ENCODE measurements around the gene CCDC137. TPM values are rescaled to one million over a fixed set of nuclear protein-coding genes. Genes with fewer than 3 reads are reported as not detected.

The CCDC137 gene, protein sequence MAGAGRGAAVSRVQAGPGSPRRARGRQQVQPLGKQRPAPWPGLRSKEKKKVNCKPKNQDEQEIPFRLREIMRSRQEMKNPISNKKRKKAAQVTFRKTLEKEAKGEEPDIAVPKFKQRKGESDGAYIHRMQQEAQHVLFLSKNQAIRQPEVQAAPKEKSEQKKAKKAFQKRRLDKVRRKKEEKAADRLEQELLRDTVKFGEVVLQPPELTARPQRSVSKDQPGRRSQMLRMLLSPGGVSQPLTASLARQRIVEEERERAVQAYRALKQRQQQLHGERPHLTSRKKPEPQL
- total RNA-seq, result 8.3 and 9.5 TPM in 2 replicates

DNA sequence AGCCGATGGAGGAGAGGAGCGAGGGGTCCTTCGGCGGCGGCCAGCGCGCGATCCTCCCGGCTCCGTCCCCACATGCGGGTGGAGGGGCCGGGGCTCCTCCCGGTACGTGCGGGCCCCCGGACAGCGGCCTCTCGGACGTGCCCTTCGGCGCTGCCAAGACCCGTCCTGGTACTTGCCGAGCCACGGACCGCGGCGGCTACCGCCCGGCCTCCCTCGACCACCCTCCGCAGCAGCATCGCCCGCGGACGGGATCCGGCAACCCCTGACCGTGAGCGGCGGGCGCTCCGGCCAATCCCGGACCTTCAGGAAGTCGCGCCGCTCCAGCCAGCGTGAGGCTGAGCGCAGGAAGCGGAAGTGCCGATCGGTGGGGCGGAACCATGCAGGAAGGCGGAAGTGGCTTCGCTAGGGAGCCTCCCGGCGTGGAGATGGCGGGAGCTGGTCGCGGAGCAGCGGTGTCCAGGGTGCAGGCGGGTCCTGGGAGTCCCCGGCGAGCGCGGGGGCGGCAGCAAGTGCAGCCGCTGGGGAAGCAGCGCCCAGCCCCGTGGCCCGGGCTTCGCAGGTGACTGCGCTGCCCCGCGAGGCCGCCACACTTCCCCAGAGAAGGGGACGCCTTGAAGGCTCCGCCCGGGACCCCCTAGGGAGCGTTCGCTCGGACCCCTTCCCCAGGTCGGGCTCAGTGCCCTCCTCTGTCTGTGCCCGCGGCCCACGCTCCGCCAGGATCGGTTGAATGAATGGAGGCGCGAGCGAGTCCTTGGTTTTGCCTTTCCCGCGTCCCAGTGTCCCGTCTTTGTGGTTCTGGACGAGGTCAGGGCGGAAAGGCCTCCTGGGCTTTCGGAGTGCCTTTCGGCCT lies at the start of gene CCDC137, which contains the start of gene OXLD1:
TSS of gene CCDC137 (plus strand) at position 396 of the 850 bp plus-strand sequence. CDS start at position 426, 30 bp downstream.
TSS of gene OXLD1 (minus strand) at position 264 of the 850 bp plus-strand sequence. CDS start at position 236, 28 bp downstream.

DNA sequence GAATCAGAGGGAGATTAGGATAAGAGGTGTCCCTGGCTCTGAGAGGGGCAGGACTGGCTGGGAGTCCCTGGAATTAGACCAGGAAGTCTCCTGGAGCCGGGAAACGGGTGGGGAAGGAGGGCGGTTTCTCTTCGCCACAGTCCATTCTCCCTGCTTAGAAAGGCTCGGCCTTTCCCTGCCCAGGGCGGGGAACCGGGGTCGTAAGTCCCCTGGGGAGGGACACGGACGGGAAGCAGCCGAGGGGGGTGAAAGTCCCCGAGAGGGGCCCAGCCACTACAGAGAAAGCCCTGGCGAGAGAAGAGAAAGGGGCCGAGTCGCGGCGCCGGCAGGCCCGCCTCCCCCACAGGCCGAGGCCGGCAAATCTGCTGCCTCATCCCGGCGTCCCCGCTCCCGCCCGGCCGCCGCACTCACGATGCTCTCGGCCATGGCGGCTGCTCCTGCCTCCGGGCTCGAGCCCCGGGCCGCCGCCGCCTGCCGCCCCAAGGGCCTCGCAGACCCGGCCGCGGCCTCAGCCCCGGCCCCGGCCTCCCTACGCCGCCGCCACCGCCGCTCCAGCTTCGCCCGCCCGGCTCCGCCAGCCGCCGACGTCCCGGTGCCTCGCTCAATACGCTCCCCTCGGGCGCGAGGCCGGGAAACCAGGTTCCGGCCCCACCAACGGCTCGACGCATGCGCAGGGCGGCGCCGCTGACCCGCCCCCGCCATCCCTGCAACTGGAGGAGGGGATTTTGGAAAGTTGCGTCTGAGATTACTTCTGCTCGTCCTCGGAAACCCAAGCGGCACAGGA lies 29.8 kb upstream of the CCDC137 start, which contains the start of the genes NPLOC4 and TSPAN10:
TSS of gene NPLOC4 (minus strand) at position 608 of the 784 bp plus-strand sequence. CDS start at position 426, 182 bp downstream.
TSS of gene TSPAN10 (plus strand) at position 692 of the 784 bp plus-strand sequence. CDS start 5,217 bp downstream, outside the sequence.

DNA sequence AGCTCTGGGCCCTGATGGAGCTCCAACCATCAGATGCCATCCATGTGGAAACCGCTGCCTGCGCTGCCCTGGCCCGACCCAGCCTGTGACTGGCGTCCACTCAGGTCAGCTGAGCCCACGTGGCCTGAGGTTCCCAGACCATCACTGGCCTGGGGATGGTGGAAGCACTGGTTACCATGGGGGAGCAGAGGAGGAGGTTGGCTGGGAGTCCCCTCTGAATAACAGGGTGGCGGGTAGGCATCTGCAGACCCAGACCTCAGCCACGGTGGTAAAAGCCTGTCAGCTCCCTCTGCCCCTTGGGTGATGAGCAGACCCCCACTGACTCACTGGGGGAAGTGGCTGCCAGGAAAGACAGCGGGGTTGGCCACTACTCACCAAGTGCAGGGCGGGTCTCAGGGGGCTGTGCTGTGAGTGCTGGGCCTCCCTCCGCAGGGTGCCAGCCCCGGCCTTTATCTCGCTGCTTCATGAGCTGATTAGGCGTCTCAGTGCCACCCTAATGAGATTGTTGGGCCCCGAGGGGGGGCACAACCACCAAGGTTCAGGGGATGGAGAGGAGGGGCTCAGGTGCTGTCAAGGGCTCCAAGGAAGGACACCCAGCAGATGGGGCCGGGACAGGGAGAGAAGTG lies 10.3 kb upstream of the CCDC137 start, which contains the start of gene PDE6G:
TSS of gene PDE6G (minus strand) at position 425 of the 626 bp plus-strand sequence. CDS start 3,237 bp downstream, outside the sequence.

DNA sequence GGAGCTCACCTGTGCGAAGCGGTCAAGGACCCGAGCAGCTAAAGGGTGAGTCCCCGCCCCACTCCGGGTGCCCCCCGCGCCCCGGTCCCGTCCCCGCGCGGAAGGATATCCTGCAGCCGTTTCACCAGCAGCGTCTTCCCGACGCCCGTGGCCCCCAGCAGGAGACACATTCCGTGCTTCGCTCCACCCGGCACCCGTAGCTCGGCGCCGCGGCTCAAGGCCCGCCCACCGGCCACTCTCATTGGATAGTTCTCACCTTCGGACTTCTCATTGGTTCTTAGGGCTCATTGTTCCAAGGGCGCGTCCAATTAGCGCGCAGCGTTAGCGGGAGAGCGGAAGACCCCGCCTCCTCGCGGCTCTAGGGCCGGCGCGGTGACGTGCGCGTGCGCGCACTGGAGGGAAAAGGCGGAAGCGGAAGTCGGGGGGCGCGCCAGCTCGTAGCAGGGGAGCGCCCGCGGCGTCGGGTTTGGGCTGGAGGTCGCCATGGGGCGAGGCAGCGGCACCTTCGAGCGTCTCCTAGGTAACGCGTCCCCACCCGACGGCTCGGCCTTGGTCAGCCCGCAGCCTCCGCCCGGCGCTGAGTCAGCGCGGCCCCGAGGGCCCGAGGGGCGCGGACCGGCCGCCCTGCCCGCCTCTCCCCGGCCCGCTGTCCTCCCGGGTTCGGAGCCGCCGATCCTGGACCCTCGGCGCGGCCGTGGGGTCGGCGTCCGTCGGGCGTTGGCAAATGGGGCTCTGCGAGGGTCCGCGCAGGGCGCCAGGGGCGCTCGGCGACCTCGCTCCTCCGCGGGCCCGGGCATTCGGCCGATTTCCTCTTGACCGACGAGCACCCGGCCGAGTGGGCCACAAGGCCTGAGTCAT lies 17.3 kb downstream of the CCDC137 start, which contains the start of the genes ARL16 and HGS:
TSS of gene ARL16 (minus strand) at position 214 of the 858 bp plus-strand sequence. CDS start at position 170, 44 bp downstream.
TSS of gene HGS (plus strand) at position 428 of the 858 bp plus-strand sequence. CDS start at position 484, 56 bp downstream.

DNA sequence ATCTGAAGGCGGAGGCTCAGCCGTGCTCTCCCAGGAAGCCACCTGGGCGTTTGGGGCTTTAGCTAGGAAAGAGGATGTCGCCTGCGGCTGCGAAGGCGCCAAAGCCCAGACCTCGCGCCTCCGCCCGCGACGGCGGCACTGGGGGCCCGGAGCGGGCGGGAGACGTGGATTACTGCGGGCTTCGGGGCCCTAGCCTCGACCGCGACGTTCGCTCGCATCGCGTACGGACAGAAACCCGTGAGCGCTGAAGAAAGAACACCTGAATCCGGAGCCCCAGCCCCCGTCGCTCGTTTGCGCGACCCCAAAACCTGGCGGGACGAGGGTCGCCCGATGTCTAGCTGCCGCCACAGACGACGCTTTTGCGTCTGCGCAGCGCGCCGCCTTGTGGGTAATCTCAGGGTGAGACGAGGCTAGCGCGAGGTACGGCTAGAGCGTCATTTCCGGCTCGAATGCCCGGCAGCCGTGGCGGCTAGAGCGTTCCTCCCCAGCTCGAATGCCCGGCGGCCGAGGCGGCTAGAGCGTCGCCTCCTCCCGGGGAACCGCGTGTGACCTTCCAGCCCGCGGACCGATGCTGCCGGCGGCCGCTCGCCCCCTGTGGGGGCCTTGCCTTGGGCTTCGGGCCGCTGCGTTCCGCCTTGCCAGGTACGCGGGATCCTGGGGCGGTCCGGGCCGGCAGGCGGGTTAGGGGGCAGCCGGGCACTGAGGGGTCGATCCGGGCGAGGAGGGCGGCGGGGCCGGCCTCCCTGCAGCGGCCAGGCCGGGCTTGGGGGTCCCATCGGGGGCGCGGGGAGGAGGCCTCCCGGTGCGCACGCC lies 36.6 kb downstream of the CCDC137 start, which contains the start of gene MRPL12:
TSS of gene MRPL12 (plus strand) at position 434 of the 813 bp plus-strand sequence. CDS start at position 569, 135 bp downstream.

DNA sequence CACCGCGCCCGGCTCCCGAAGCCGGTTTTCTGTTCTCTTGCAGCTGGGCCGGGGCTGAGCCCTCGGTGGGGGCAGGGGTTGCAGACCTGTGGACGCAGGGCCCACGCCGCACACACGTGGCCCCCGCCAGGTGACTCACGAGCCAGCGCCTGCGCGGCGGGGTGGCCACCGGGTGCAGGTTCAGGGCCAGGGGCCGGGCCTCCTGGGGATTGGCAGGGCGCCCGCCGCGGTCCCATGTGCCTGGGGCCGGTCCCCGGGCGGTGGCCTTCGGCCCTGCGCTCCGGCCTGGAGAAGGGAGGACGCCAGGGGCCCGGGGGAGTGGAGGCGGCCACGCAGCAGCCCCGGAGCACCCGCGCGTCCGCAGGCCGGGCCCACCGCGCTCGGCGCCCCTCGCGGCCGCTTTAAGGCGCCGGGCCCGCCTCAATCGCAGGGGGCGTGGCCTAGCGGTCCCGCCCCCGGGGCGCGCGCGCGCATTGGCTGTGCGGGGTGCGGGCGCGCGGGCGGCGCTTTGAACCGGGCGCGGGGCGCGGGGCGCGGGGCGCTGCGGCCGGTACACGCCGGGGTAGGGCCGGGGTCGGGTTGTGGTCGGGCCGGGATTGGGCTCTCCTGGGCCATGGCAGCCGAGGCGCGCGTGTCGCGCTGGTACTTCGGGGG lies 45.4 kb downstream of the CCDC137 start, which contains the start of gene SLC25A10:
TSS of gene SLC25A10 (plus strand) at position 471 of the 654 bp plus-strand sequence. CDS start at position 614, 143 bp downstream.

Other genes starting within 250 kb of the CCDC137 start
- gene ACTG1, start 153.9 kb upstream of the CCDC137 start, total RNA-seq, result 7,025 and 10,804 TPM in 2 replicates
- gene FSCN2, start 138.4 kb upstream of the CCDC137 start, total RNA-seq, result 2.0 and 4.6 TPM in 2 replicates
- 19.9 and 25.0 TPM in 2 replicates for gene FAAP100, start 114.4 kb upstream of the CCDC137 start, total RNA-seq
- 58.0 and 77.1 TPM in 2 replicates for gene NPLOC4, start 29.6 kb upstream of the CCDC137 start, total RNA-seq
- 2.5 and 2.6 TPM in 2 replicates for gene TSPAN10, start 29.5 kb upstream of the CCDC137 start, total RNA-seq
- 0.17 TPM in 1 of 2 replicates, not detected in the other for gene PDE6G, start 10.2 kb upstream of the CCDC137 start, total RNA-seq
- 35.5 and 37.7 TPM in 2 replicates for gene OXLD1, start 132 bp upstream of the CCDC137 start, total RNA-seq
- gene ARL16, start 17.1 kb downstream of the CCDC137 start, total RNA-seq, result 21.0 and 33.6 TPM in 2 replicates
- gene HGS, start 17.3 kb downstream of the CCDC137 start, total RNA-seq, result 94.4 and 131 TPM in 2 replicates
- 6.8 and 12.4 TPM in 2 replicates for gene MRPL12, start 36.6 kb downstream of the CCDC137 start, total RNA-seq
- 6.6 and 19.3 TPM in 2 replicates for gene SLC25A10, start 45.5 kb downstream of the CCDC137 start, total RNA-seq
- gene GCGR, start 137.4 kb downstream of the CCDC137 start, total RNA-seq, result not detected in 2 replicates
- 80.3 and 126 TPM in 2 replicates for gene MCRIP1, start 166.6 kb downstream of the CCDC137 start, total RNA-seq
- 0.17 TPM in 1 of 2 replicates, not detected in the other for gene PPP1R27, start 168.3 kb downstream of the CCDC137 start, total RNA-seq
- 1,342 and 1,881 TPM in 2 replicates for gene P4HB, start 193.8 kb downstream of the CCDC137 start, total RNA-seq
- 187 and 318 TPM in 2 replicates for gene ARHGDIA, start 204.6 kb downstream of the CCDC137 start, total RNA-seq
- gene ALYREF, start 224.8 kb downstream of the CCDC137 start, total RNA-seq, result 102 and 168 TPM in 2 replicates
- 138 and 243 TPM in 2 replicates for gene ANAPC11, start 225.0 kb downstream of the CCDC137 start, total RNA-seq
- 0.87 and 2.5 TPM in 2 replicates for gene NPB, start 235.5 kb downstream of the CCDC137 start, total RNA-seq
- gene PCYT2, start 244.7 kb downstream of the CCDC137 start, total RNA-seq, result 63.5 and 63.7 TPM in 2 replicates